K562 (cell line): Measurements from ENCODE around the gene PIK3CD. TPM values are rescaled to one million over a fixed set of nuclear protein-coding genes. Genes with fewer than 3 reads are reported as not detected.
A peak's percentile ranks its signal among the peaks of the same experiment; 100 is the strongest.

Experiments
- DMBX1 ChIP-seq: fragments of 250-450 bp; sonication (Bioruptor Pico); IDR thresholded peaks from 2 replicates; pipeline ENCODE4 v1.8.0; 2022; ENCODE audit warnings: inconsistent platforms, mild to moderate bottlenecking, moderate library complexity, borderline replicate concordance
- FOXJ3 ChIP-seq: sonication (generic); formaldehyde crosslinking; IDR thresholded peaks from 2 replicates; pipeline ENCODE4 v1.4.0; 2020; ENCODE audit warnings: mild to moderate bottlenecking, missing genetic modification reagents
- JUN ChIP-seq, 2 experiments: sonication (generic) in 1 of 2; formaldehyde crosslinking in 1 of 2; IDR thresholded peaks; 2 replicates each; pipeline versions ENCODE4 v1.6.1 to v1.8.0; 2012 to 2022; ENCODE audit warnings: borderline replicate concordance in 2 of 2, mild to moderate bottlenecking in 2 of 2, improper control_type of control experiment in 1 of 2, low read depth in 1 of 2, low read length in 1 of 2, missing genetic modification reagents in 1 of 2
- MYNN ChIP-seq, 2 experiments: sonication (generic); formaldehyde crosslinking in 1 of 2; IDR thresholded peaks; 2 replicates each; pipeline versions ENCODE4 v1.5.0 to v1.6.1; 2016 to 2020; ENCODE audit warnings: antibody characterized with exemption in 1 of 2, missing genetic modification reagents in 1 of 2
- NFXL1 ChIP-seq: fragments of 450-650 bp; formaldehyde crosslinking; IDR thresholded peaks from 2 replicates; pipeline ENCODE4 v1.4.0; 2021; ENCODE audit warnings: mild to moderate bottlenecking
- NR2C1 ChIP-seq, 2 experiments: fragments of 450-650 bp; IDR thresholded peaks; 2 replicates each; pipeline ENCODE4 v1.6.1; 2017; ENCODE audit warnings: mild to moderate bottlenecking in 2 of 2, antibody characterized with exemption in 1 of 2, inconsistent platforms in 1 of 2, missing compliant biosample characterization in 1 of 2, missing genetic modification characterization in 1 of 2
- NUFIP1 ChIP-seq: fragments of 450-650 bp; IDR thresholded peaks from 2 replicates; pipeline ENCODE4 v1.6.1; 2018; ENCODE audit not compliant: partially characterized antibody
- RHOXF2B ChIP-seq: fragments of 250-450 bp; sonication (Bioruptor Pico); conservative IDR thresholded peaks from 2 replicates; pipeline ENCODE4 v1.5.1; 2021
- SMAD3 ChIP-seq: fragments of 450-650 bp; formaldehyde crosslinking; conservative IDR thresholded peaks from 2 replicates; pipeline ENCODE4 v1.4.0; 2020; ENCODE audit warnings: mild to moderate bottlenecking
- ZBTB8A ChIP-seq: fragments of 450-650 bp; IDR thresholded peaks from 2 replicates; pipeline ENCODE4 v1.6.1; 2018; ENCODE audit warnings: mild to moderate bottlenecking, moderate library complexity; ENCODE audit not compliant: partially characterized antibody
- ZNF644 ChIP-seq: fragments of 200-800 bp; sonication (Bioruptor generic); IDR thresholded peaks from 2 replicates; pipeline ENCODE4 v1.6.1; 2016; ENCODE audit warnings: low read depth, missing genetic modification characterization, missing compliant biosample characterization
- ZNF766 ChIP-seq: fragments of 200-800 bp; sonication (Bioruptor generic); conservative IDR thresholded peaks from 2 replicates; pipeline ENCODE4 v1.6.1; 2016; ENCODE audit warnings: missing genetic modification characterization, missing compliant biosample characterization
- polyA plus RNA-seq, 8 experiments: library from polyadenylated mRNA; depleted of rRNA in 4 of 8; stranded (reverse) in 5 of 8; unstranded in 3 of 8; fragments of >200 nt; fragmentation: Nextera tagmentation in 2 of 8; fragmentation: Illumina TruSeq in 1 of 8; extraction: Ambion mirVana in 2 of 8; extraction: Trizol in 1 of 8; gene quantifications; 2 replicates each; pipeline versions ENCODE4 v1.2.1 to v1.2.3, GENCODE V29; 2011 to 2014; ENCODE audit warnings: inconsistent platforms in 1 of 8, missing spikeins in 1 of 8
- total RNA-seq, 7 experiments: library from RNA; depleted of rRNA in 6 of 7; stranded (reverse); fragments of >200 nt in 6 of 7; fragmentation: Illumina TruSeq in 2 of 7; extraction: Trizol in 2 of 7; gene quantifications; 2 replicates each; pipeline versions ENCODE4 v1.2.1 to v1.2.3, GENCODE V29; 2011 to 2021; ENCODE audit warnings: low replicate concordance in 1 of 7
- TF ChIP-seq, protein P1 (sequence below): fragments of 250-450 bp; sonication (Bioruptor Pico); IDR thresholded peaks from 2 replicates; pipeline ENCODE4 v1.8.0; 2022; ENCODE audit warnings: moderate library complexity, mild to moderate bottlenecking, inconsistent platforms
- TF ChIP-seq, protein P2 (sequence below): fragments of 450-650 bp; formaldehyde crosslinking; IDR thresholded peaks from 2 replicates; pipeline ENCODE4 v1.4.0; 2020; ENCODE audit warnings: mild to moderate bottlenecking, moderate library complexity
- TF ChIP-seq, protein P3 (sequence below): fragments of 450-650 bp; formaldehyde crosslinking; conservative IDR thresholded peaks from 2 replicates; pipeline ENCODE4 v1.4.0; 2022; ENCODE audit warnings: mild to moderate bottlenecking, missing genetic modification characterization
- TF ChIP-seq, protein P4 (sequence below): fragments of 250-450 bp; sonication (Bioruptor Pico); IDR thresholded peaks from 2 replicates; pipeline ENCODE4 v1.4.0; 2020
- TF ChIP-seq, protein P5 (sequence below), 2 experiments: IDR thresholded peaks; 2 replicates each; pipeline ENCODE4 v1.6.1; 2012; ENCODE audit warnings: improper control_type of control experiment in 2 of 2, low read depth in 2 of 2, low read length in 2 of 2, borderline replicate concordance in 1 of 2

PIK3CD gene
- total and polyA plus RNA-seq, 9 of the 15 experiments (the other 6 are each of a cell fraction or from before 2014, with no cell fraction given), result 1.8 to 20.8 (median 7.2) TPM

DNA sequence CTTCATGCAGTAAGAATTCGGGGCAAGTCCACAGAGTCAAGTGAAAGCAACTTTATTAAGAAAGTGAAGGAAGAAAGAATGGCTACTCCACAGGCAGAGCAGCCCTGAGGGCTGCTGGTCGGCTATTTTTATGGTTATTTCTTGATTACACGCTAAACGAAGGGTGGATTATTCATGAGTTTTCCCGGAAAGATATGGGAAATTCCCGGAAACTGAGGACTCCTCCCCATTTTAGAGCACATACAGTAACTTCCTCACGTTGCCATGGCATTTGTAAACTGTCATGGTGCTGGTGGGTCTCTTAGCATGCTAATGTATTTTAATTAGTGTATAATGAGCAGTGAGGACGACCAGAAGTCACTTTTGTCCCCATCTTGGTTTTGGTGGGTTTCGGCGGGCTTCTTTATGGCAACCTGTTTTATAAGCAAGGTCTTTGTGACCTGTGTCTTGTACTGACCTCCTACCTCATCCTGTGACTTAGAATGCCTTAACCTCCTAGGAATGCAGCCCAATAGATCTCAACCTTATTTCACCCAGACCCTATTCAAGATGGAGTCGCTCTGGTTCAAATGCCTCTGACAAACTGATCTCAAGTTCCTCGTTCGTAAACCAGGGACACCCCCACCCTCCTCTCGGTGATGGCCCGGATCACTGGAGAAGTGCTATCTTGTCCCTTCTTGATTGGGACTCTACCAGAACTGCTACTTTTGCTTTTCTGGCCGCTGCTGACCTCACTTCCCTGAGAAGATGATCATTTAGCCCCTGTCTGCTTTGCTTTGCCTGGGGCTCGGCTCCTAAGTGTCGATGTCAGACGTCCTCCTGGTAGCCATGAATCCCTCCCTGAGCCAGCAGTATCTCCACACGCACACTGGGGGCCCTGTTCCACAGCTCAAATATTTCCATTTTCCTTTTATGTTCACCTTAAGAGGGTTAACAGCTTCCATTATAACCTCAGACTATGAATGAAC lies 123.5 kb downstream of the PIK3CD start (continued):
- TF ChIP-seq, protein P1, sequence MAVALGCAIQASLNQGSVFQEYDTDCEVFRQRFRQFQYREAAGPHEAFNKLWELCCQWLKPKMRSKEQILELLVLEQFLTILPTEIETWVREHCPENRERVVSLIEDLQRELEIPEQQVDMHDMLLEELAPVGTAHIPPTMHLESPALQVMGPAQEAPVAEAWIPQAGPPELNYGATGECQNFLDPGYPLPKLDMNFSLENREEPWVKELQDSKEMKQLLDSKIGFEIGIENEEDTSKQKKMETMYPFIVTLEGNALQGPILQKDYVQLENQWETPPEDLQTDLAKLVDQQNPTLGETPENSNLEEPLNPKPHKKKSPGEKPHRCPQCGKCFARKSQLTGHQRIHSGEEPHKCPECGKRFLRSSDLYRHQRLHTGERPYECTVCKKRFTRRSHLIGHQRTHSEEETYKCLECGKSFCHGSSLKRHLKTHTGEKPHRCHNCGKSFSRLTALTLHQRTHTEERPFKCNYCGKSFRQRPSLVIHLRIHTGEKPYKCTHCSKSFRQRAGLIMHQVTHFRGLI (CRISPR knock-in tag), result peak; percentile 80; the same call in 1 of the 2 replicates
- TF ChIP-seq, protein P2, sequence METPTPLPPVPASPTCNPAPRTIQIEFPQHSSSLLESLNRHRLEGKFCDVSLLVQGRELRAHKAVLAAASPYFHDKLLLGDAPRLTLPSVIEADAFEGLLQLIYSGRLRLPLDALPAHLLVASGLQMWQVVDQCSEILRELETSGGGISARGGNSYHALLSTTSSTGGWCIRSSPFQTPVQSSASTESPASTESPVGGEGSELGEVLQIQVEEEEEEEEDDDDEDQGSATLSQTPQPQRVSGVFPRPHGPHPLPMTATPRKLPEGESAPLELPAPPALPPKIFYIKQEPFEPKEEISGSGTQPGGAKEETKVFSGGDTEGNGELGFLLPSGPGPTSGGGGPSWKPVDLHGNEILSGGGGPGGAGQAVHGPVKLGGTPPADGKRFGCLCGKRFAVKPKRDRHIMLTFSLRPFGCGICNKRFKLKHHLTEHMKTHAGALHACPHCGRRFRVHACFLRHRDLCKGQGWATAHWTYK, result peak; percentile 81
- TF ChIP-seq NUFIP1 (peak; percentile 21), NFXL1 (peak; percentile 84; the same call in 1 of the 2 replicates), FOXJ3 (CRISPR knock-in tag) (0 out of 2 replicates have a peak, but pooled peaks have one; percentile 37), JUN (IDR thresholded peaks at IDR 0.05; ENCODE audit: borderline replicate concordance, low read depth, low read length) (0 out of 2 replicates have a peak, but pooled peaks have one; percentile 41), JUN (CRISPR knock-in tag; IDR thresholded peaks at IDR 0.05; ENCODE audit: borderline replicate concordance) (no peak), RHOXF2B (CRISPR knock-in tag) (peak; percentile 63; the same call in 1 of the 2 replicates), DMBX1 (CRISPR knock-in tag) (peak; percentile 95), NR2C1 (IDR thresholded peaks at IDR 0.05) (no peak), NR2C1 (tag; IDR thresholded peaks at IDR 0.05) (peak; percentile 91), ZNF644 (tag) (peak; percentile 83), ZNF766 (peak; percentile 86), SMAD3 (peak; percentile 94), ZBTB8A (no peak), MYNN (IDR thresholded peaks at IDR 0.05) (peak; percentile 86), MYNN (CRISPR knock-in tag; IDR thresholded peaks at IDR 0.05) (no peak)
- TF ChIP-seq, protein P3, sequence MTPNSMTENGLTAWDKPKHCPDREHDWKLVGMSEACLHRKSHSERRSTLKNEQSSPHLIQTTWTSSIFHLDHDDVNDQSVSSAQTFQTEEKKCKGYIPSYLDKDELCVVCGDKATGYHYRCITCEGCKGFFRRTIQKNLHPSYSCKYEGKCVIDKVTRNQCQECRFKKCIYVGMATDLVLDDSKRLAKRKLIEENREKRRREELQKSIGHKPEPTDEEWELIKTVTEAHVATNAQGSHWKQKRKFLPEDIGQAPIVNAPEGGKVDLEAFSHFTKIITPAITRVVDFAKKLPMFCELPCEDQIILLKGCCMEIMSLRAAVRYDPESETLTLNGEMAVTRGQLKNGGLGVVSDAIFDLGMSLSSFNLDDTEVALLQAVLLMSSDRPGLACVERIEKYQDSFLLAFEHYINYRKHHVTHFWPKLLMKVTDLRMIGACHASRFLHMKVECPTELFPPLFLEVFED (CRISPR knock-in tag), result peak; percentile 85; the same call in 1 of the 2 replicates
- TF ChIP-seq, protein P4, sequence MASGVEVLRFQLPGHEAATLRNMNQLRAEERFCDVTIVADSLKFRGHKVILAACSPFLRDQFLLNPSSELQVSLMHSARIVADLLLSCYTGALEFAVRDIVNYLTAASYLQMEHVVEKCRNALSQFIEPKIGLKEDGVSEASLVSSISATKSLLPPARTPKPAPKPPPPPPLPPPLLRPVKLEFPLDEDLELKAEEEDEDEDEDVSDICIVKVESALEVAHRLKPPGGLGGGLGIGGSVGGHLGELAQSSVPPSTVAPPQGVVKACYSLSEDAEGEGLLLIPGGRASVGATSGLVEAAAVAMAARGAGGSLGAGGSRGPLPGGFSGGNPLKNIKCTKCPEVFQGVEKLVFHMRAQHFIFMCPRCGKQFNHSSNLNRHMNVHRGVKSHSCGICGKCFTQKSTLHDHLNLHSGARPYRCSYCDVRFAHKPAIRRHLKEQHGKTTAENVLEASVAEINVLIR (CRISPR knock-in tag), result peak; percentile 60; the same call in 1 of the 2 replicates
- TF ChIP-seq, protein P5, sequence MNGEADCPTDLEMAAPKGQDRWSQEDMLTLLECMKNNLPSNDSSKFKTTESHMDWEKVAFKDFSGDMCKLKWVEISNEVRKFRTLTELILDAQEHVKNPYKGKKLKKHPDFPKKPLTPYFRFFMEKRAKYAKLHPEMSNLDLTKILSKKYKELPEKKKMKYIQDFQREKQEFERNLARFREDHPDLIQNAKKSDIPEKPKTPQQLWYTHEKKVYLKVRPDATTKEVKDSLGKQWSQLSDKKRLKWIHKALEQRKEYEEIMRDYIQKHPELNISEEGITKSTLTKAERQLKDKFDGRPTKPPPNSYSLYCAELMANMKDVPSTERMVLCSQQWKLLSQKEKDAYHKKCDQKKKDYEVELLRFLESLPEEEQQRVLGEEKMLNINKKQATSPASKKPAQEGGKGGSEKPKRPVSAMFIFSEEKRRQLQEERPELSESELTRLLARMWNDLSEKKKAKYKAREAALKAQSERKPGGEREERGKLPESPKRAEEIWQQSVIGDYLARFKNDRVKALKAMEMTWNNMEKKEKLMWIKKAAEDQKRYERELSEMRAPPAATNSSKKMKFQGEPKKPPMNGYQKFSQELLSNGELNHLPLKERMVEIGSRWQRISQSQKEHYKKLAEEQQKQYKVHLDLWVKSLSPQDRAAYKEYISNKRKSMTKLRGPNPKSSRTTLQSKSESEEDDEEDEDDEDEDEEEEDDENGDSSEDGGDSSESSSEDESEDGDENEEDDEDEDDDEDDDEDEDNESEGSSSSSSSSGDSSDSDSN (IDR thresholded peaks at IDR 0.05; ENCODE audit: borderline replicate concordance in 1 of 2, low read depth in 2 of 2, low read length in 2 of 2), result no peak
